ENCODE data around the gene TRHDE. TPM values are rescaled to one million over a fixed set of nuclear protein-coding genes. Genes with fewer than 3 reads are reported as not detected.

TRHDE gene
- total RNA-seq, 1 donor from 2014 or later, result 30.6 TPM

DNA sequence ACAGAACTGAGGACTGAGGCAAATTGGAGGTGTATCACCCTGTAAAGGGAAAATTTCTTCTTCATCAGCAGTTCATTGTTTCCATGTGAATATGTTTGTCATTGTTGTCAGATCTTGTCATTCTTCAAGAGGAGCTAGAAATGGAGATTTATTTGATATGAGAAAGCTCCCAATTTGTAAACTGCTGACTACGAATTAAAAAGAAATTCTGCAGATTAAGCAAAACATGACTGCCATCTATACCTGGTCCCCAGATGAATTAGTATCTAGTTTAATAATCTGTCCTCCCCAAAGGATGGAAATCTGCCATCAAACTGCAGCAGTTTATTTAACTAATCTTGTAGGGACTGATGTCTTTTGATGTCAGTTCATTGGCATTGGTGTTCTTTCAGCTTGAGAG lies 162.8 kb downstream of the TRHDE start:
- no peak for DNase-seq (ENCODE audit: low read depth)

DNA sequence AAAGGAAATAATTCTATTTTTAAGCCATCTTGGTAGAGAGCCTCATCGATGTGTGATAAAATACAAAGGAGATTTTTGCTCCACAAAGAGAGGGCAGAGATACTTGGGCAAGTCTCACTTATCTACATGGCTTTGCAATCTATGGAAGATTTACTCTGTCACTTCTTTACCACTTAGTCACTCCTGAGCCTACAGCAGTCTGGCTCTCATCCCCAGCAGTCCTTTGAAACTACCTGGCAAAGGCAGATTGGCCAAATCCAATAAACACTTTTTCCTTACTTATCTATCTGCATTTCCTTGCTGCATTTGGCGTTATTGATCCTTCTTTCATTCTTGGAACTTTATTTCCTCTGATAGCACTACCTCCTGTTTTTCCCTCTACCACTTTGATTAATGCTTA lies 170.0 kb downstream of the TRHDE start:
- DNase-seq (ENCODE audit: low read depth), result no peak

DNA sequence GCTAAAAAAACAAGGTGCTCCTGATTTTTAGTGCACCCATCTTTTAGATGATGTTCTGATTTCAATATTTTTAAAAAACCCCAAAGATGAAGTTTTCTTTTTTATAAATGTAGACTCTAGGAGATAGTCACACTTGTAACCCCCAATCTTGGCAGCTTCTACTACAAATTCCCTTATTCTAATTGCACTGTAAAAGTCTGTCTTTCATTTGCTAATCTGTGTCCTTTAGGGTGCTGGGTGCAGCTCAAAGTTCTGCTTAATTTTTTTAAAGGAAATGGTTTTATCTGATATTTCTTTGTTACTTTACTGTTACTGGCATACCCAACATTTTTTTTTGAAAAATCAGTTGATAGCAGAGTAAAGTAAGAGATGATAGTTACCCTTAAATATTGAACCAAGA lies 172.0 kb downstream of the TRHDE start:
- DNase-seq (ENCODE audit: low read depth), result no peak

DNA sequence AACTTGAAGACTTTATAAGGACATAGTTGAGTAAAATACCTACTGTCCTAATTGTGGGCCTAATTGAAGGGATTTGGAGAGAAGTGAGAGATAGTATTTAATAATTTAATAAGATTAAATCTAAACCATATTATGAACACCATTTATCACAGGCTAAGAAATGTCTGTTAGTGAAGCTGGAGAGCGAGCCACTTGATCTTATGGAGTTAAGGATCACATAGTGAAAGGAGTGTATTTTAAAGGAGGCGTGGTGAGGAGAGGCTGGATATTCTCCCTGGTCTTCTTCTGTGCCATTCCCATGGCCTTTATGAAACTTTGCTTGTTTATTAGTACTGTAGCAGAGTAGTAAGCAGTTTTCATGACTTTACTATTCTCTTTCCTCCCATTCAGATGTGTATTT lies 172.4 kb downstream of the TRHDE start:
- no peak for DNase-seq (ENCODE audit: low read depth)

DNA sequence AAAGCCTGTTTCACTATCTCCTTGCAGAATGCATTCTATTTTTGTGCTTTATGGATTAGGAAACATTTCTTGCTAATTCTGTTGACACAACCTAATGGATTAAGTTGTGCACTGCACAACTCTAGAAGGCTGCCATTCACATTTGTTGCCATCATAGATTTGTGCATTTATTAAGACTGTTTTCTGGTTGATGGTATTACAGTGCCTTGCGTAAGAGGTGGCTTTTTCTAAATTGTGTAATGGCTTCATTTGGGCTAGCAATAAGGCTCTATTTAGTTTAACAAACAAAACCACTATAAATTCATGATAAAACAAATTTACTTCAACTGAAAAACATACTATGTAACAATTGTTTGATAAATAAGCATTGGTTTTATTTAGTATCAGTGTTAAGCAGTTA lies 175.9 kb downstream of the TRHDE start:
- peak; percentile 26 for DNase-seq (ENCODE audit: low read depth)

DNA sequence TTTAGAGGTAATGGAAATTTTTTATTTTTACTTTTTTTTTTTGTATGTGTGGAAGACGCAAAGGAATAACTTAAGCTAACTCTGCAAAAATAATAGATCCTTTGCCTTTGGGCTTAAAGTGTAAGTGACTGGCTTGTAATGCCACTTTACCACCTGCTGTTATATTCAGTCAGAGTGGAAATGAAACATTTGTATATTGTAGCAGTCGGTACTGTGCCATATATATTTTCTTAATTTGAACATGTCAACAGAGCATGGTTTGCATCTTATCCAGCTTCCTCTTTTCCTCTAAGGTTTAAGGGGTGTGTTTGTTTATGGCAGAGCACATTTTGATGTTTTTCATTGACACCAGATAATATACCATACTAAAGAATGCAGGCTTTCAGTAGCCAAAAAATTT lies 176.6 kb downstream of the TRHDE start:
- no peak for DNase-seq (ENCODE audit: low read depth)

DNA sequence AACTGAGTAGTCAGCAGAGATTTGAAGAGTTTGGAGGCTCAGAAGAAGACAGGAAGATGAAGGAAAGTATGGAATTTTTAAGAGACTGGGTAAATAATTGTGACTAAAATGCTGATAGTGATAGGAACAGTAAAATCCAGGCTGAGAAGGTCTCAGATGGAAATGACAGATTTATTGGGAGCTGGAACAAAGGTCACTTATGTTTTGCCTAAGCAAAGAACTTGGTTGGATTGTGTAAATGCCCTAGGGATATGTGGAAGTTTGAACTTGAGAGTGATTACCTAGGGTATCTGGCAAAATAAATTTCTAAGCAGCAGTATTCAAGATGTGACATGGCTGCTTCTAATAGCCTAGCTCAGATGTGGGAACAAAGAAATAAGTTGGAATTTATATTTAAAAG lies 180.9 kb downstream of the TRHDE start:
- no peak for DNase-seq (ENCODE audit: low read depth)

DNA sequence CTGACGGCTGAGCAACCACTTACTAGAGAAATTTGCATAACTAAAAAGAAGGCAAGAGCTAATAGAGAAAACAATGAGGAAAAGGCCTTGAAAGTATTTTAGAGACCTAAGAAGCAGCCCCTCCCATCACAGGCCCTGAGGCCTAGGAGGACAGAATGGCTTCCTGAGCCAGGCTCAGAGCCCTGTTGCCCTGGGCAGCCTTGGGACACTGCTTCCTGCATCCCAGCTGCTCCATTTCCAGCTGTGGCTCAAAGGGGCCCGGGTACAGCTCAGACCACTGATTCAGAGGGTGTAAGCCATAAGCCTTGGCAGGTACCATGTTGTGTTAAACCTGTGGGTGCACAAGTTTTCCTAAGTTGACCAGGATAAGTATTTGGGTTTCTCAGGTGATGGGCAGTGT lies 181.4 kb downstream of the TRHDE start:
- no peak for DNase-seq (ENCODE audit: low read depth)

DNA sequence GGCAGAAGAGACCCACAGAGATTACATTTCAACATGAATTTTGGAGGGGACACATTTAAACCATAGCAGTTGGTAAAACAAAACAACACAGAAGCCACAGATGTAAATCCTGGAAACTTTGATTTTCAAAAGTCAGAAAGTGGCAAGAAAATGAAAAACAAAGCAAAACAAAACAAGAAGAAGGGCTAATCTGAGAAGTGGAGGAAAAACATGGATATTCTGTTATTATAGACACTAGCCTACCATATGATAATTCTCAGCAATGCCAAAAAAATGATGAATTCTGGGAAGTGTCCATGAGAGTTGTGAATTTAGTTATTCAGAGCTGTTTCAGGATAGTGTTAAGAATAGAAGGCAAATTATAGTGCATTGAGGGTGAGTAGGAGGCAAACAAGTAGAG lies 192.3 kb downstream of the TRHDE start:
- DNase-seq (ENCODE audit: low read depth), result no peak

DNA sequence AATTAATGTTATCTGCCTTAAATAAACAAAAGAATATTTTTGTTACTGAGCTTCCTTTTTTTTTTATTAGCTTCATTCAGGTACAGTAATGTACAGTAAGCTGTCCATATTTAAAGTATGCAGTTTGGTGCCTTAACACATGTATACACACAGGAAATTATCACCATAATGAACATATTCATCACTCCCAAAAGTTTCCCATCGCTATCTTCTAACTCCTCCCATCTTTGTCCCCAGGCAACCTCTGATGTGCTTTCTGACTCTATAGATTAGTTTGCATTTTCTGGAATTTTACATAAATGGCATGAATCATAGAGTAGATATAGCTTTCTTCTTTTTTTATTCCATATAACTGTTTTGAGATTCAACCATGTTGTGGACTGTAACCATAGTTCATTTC lies 193.0 kb downstream of the TRHDE start:
- DNase-seq (ENCODE audit: low read depth), result no peak

DNA sequence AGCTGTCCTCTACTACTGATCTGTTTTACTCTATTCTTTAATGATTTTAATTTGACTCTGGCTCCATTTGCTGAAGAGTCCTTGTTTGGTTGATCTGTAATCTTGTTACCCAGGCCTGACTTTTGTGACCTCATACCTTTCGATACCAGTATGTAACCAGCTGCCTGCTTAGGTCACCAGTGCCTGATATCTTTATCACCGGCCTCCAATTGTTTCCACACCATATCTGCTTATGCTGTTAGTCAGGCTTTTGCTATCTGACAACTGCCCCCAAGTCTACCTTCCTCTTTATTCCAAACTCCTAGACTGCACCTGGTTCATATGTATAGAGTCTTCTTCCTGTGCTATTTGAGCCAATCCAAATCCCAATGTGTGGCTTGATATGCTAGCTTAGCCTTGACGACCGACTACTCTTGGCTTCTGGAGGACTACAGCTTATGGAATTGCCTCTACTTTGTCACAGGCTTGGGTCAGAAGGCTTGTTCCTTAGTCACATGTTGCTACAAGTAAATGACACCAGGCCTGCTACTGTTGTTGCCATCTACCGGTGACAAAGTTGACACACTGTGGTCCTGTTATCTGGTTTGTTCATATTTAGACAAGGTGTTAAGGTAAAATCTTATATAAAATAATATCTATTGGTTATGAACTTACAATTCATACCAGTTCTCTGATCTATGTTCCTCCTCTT lies 193.9 kb downstream of the TRHDE start:
- no peak for DNase-seq (ENCODE audit: low read depth)

DNA sequence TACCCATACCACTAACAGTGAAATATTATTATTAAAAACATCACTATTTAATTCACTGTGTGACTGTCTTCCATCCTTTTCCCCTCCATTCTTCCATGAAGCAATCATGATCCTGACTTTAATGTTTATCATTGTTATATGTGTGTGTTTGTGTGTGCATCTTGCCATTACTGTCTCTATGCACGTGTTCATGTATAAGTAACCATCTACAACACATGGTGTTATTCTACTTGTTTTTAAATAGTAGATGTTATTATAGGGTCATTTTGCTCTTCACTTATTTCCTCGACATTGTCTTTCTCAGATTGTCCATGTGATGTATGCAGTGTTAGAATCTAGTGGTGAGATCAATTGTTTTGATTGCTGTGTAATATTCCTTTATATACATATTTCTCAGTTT lies 195.8 kb downstream of the TRHDE start:
- DNase-seq (ENCODE audit: low read depth), result no peak

DNA sequence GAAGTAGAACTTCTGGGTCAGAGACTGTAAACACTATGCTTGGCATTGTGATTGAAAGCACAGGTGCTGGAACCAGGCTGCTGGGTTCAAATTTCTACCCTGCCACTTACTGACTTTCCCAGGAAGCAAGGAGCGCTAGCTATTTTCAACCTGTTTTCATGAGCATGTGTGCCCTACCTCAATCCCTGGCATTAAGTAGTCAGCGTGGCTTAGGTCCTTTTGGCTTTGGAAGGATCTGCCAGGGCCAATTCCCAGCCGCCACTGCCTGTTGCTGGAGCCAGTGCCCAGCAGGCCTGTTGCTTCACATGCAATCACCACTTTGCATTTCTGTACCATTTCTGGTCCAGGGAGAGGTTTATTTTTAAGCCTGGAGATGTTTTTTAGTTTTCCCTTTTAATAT lies 196.3 kb downstream of the TRHDE start:
- DNase-seq (ENCODE audit: low read depth), result no peak

DNA sequence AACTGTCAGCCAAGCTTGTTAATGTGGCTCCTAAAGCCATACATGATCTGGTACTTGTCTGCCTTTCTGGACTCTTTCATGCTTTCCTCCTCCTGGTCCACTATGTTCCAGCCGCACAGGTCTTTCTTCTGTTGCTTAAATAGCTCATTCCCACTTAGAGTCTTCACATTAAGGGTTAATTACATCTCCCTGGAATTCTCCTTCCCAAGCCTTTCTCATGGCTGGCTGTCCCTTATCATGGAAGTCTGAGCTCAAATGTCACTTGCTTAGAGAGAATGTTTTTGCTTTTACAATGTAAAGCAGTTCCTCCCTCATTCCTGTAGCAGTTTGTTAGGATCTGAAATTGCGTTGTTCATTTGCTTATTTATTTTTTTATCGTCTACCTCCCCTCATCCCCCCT lies 199.6 kb downstream of the TRHDE start:
- DNase-seq (ENCODE audit: low read depth), result no peak

DNA sequence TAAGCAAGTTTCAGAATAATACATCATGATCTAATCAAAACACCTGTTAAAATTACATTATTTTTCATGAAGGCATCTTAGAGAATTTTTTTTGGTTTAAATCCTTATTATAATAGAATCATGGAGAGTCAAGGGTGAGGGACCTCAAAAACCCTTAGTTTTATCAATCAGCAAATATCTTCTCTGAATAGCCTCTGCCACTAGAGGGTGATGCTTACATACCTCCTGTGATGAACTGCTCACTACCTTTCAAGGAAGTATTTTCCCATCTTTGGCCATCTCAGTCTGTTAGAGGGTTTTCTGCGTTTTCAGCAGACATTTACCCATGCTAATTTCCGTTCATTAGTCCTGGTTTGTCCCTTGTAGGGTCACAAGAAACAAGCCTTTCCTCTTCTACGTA lies 200.2 kb downstream of the TRHDE start:
- peak; percentile 5 for DNase-seq (ENCODE audit: low read depth)

DNA sequence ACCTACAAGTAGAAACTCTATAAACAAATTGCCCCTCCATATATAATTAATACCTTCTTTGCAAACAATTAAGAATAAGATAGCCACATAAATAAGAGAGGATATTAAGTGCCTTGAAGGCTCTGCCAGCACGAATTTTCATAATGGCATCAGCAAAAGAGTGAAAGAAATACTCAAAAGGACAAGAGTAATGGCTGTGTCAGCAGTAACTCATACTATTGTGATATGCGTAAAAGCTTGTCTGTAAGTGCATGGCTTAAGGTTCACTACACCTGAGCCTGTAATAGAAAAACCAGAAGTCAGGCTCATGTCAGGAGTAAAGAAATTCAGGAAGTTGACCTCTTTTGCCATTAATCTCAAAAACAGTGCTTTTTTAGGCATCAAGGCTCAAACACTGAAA lies 204.1 kb downstream of the TRHDE start:
- DNase-seq (ENCODE audit: low read depth), result no peak

DNA sequence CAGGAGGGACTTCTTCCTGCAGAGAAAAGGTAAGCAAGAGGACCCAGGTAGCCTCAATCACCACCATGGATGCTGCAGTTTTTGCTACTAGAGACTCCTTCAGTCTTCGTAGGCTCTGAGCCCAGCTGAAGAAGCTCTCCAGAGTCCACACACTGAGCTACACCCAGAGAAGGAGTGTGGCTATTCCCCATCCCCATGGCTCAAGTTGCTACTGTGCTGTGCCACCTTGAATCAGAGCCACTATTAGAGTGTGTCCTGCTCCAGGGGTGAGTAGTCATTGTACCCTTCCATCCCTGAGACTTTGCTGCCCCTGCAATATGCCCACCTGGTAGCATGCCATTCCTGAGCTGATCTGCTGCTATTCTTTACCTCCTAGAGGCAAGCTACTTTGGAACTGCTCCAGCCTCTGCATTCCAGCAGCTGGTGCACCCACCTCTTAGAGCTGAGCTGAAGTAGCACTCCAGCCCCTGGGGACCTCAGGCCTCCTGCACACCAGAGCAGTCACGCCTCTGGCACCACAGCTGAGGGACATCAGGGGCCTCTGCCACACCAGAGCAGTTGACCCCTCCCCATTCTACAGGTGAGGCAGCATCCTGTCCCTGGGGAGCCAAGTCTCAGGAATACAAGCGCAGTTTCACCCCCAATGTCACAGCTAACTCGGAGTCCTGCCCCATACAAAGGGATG lies 213.0 kb downstream of the TRHDE start:
- no peak for DNase-seq (ENCODE audit: low read depth)

DNA sequence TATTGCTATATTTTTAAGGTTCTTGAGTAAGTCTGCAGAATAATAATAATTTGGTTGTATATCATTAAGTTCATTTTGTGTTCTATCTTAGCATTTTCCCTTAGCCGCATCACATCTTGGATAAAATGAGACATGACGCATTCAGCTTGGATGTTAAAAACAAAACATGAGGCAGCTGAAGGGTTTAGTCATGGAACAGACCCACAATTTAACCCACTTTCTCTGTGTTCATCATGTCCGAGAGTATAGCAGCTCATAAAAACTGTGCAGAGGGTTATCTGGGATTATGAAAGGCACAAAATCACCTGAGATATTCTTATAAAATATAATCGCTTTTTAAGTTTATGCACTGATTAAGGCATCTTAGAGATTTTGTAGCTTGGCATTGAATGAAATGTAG lies 219.3 kb downstream of the TRHDE start:
- no peak for DNase-seq (ENCODE audit: low read depth)

DNA sequence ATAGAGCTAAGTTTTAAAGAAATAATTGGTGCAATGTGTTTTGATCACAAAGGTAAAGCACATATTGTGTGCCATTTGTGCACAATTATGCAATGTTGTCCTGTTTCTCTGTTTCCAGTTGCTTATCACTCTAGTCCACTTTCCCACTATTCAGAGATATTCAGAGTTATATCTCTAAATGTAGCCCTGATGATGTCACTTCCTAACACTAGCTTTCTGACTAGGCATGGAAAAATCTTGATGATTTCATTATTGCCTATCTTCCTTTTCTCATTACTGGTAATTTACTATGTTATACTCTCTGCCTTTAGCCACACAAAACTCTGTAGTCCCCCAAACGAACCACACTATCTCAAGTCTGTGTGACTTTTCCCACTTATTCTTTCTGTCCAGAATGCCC lies 221.2 kb downstream of the TRHDE start:
- no peak for DNase-seq (ENCODE audit: low read depth)

DNA sequence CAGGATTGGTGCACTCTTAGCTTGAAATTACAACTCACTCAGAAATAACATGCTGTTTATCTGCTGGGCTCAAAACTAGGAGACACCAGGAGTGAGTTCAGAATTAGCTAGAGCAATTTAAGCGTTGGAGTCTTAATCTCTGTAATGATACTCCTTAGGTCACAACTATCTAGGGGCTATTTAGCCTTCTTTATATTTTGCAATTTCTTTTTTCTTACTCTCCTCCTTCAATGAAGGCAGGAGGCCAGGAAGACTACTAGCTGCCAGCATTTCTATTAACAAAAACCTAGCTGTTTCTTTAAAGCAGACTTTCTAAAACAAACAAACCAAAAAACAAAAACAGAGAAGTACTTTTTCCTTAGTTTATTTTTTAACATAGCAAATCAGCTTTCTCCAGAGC lies 226.2 kb downstream of the TRHDE start:
- DNase-seq (ENCODE audit: low read depth), result no peak

DNA sequence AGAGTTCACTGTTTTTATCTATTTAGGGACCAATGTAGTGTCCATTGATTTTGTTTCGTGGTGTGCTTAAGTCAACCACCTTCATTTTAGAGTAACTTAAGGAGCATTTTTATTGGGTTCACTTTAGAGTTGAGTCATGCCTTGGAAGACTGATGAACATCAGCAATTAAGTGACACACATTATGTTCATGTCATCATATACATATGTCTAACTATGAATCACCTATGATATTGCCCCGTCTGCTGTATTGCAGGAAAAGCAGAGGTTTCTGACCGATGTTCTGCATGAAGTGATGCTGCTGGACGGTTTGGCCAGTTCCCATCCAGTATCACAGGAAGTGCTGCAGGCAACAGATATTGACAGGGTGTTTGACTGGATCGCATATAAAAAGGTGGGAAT lies 227.1 kb downstream of the TRHDE start:
- no peak for DNase-seq (ENCODE audit: low read depth)

DNA sequence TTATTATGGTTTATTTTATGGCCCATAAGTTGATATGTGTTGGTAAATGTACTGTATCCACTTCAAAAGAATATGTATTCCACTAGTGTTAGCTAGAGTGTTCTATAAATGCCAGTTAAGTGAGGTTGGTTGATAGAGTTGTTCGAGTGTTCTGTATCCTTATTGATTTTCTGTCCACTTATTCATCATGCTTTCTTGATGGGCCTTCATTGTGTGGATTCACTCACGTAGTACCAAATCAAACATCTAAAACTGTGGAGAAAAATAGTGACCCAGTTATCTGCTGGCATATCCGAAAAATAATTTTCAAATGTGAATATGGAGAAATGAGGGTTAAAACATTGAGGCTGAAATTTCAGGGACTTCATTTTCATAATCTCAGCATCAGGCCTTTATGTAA lies 230.4 kb downstream of the TRHDE start:
- DNase-seq (ENCODE audit: low read depth), result no peak

DNA sequence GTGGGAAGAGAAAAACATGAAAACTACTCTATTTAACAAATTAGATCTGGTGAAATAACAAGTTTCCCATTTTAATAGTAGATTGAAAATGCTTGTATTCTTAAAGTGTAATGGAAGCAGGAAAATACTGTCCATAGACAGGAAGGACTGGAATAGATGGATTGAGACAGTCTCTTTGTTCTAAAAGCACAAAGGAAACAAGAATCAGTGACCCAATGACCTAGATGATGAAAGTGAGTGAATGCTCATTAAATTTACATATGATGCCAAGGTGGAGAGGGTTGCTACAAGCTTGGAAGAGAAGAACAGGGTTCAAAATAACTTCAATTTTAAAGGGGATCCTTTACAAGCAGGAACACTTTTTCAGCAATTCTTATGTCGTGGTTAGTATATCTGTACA lies 233.1 kb downstream of the TRHDE start:
- no peak for DNase-seq (ENCODE audit: low read depth)

DNA sequence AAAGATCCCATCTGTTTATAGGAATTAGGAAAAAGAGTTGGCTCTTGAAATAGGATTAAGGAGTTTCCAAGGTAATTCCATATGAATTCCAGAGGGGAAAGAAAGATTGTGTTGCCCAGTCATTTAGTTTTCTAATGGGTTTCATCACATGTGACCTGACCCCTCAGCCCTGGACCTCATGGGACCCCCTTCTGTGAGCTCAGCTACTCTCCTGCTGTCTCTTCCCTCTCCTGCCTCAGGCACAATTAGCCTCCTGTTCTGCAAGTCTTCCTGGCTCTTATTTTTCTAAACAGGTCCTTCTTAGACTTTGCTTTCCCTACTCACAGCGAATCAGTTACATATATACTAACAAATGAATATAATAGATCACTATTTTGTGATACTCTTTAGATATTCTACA lies 237.7 kb downstream of the TRHDE start:
- no peak for DNase-seq (ENCODE audit: low read depth)

Data from renal cortical epithelial cell (primary cell).